HepG2 (cell line): ENCODE measurements around the gene SAPCD2. TPM values are rescaled to one million over a fixed set of nuclear protein-coding genes. Genes with fewer than 3 reads are reported as not detected.

Source experiments
- ATF5 ChIP-seq: sonication (generic); formaldehyde crosslinking; IDR thresholded peaks from 2 replicates; pipeline ENCODE4 v1.4.0; 2020; ENCODE audit warnings: mild to moderate bottlenecking, low read depth, missing genetic modification reagents
- BCLAF1 ChIP-seq: fragments of 450-650 bp; IDR thresholded peaks from 2 replicates; pipeline ENCODE4 v1.6.1; 2017; ENCODE audit warnings: mild to moderate bottlenecking
- HMGXB3 ChIP-seq: sonication (generic); formaldehyde crosslinking; IDR thresholded peaks from 2 replicates; pipeline ENCODE4 v1.4.0; 2020; ENCODE audit warnings: missing genetic modification reagents, borderline replicate concordance
- IRF2 ChIP-seq: IDR thresholded peaks from 2 replicates; pipeline ENCODE4 v1.6.1; 2018; ENCODE audit warnings: missing genetic modification reagents, missing compliant biosample characterization
- MBNL3 ChIP-seq: fragments of 250-450 bp; sonication (Bioruptor Pico); conservative IDR thresholded peaks from 2 replicates; pipeline ENCODE4 v1.8.0; 2022; ENCODE audit warnings: mild to moderate bottlenecking, inconsistent platforms
- PAX8 ChIP-seq: sonication (generic); formaldehyde crosslinking; IDR thresholded peaks from 2 replicates; pipeline ENCODE4 v1.8.0; 2022; ENCODE audit warnings: mild to moderate bottlenecking, missing genetic modification reagents, borderline replicate concordance
- PHF20 ChIP-seq: sonication (generic); formaldehyde crosslinking; IDR thresholded peaks from 2 replicates; pipeline ENCODE4 v1.5.0; 2020; ENCODE audit warnings: mild to moderate bottlenecking, missing genetic modification reagents
- PTBP1 ChIP-seq: fragments of 200-400 bp; formaldehyde crosslinking; IDR thresholded peaks from 2 replicates; pipeline ENCODE4 v1.6.1; 2018; ENCODE audit warnings: low read length, low read depth; ENCODE audit not compliant: poor library complexity, severe bottlenecking
- TRIM24 ChIP-seq: sonication (generic); formaldehyde crosslinking; IDR thresholded peaks from 2 replicates; pipeline ENCODE4 v1.8.0; 2022; ENCODE audit warnings: mild to moderate bottlenecking, missing genetic modification reagents
- ZBTB20 ChIP-seq: sonication (generic); formaldehyde crosslinking; IDR thresholded peaks from 2 replicates; pipeline ENCODE4 v1.8.1; 2023; ENCODE audit warnings: missing genetic modification reagents, low read depth, mild to moderate bottlenecking, borderline replicate concordance
- ZBTB44 ChIP-seq: sonication (generic); formaldehyde crosslinking; IDR thresholded peaks from 2 replicates; pipeline ENCODE4 v1.4.0; 2020; ENCODE audit warnings: missing genetic modification reagents
- ZNF234 ChIP-seq: sonication (generic); formaldehyde crosslinking; conservative IDR thresholded peaks from 2 replicates; pipeline ENCODE4 v1.5.1; 2020; ENCODE audit warnings: mild to moderate bottlenecking, missing genetic modification reagents
- polyA plus RNA-seq, 8 experiments: library from polyadenylated mRNA; depleted of rRNA in 3 of 8; stranded (reverse) in 7 of 8; unstranded in 1 of 8; fragments of >200 nt; fragmentation: Illumina TruSeq in 4 of 8; extraction: Trizol in 4 of 8; gene quantifications; 2 replicates each; pipeline versions ENCODE4 v1.2.1 to v1.2.3, GENCODE V29; 2011 to 2016; ENCODE audit warnings: low read depth in 4 of 8, missing spikeins in 1 of 8, mixed read lengths in 1 of 8; ENCODE audit not compliant: insufficient read depth in 1 of 8
- total RNA-seq, 5 experiments: library from RNA; depleted of rRNA; stranded (reverse); fragments of >200 nt; fragmentation: Illumina TruSeq; extraction: Trizol; gene quantifications; 2 replicates each; pipeline ENCODE4 v1.2.3, GENCODE V29; 2016; ENCODE audit warnings: low read depth in 1 of 5

Gene SAPCD2
- total and polyA plus RNA-seq, 2 of the 13 experiments (the other 11 are each of a cell fraction or from before 2014, with no cell fraction given) = 21.9 to 42.8 TPM

GRCh38 chr9:137050570-137050969, 19.8 kb downstream of the SAPCD2 start (continued):
- no peak for TF ChIP-seq HMGXB3
- TF ChIP-seq PHF20 (CRISPR knock-in tag) = no peak
- TF ChIP-seq IRF2 (CRISPR knock-in tag) = no peak
- TF ChIP-seq PTBP1 = no peak
- TF ChIP-seq MBNL3 = no peak
- no peak for TF ChIP-seq TRIM24 (CRISPR knock-in tag)
- no peak for TF ChIP-seq ZBTB20 (CRISPR knock-in tag)
- TF ChIP-seq ATF5 (CRISPR knock-in tag) = no peak
- no peak for TF ChIP-seq PAX8
- TF ChIP-seq ZNF234 (CRISPR knock-in tag) = no peak
- TF ChIP-seq ZBTB44 (CRISPR knock-in tag) = no peak
- no peak for TF ChIP-seq BCLAF1
